OCI-LY7 (cell line): ENCODE measurements around the gene PPP1R14B. TPM values are rescaled to one million over a fixed set of nuclear protein-coding genes. Genes with fewer than 3 reads are reported as not detected.

Source experiments
- BruUV-seq: library from RNA; stranded (reverse); fragments of 400-500 nt; replicated peaks from 2 replicates; lab custom pipeline; 2021; lab: Mats Ljungman, UMichigan
- CTCF ChIA-PET: fragments of 300-600 bp; sonication (Branson Sonifier 250); formaldehyde crosslinking; loops from one replicate; lab custom pipeline; 2022; ENCODE audit warnings: antibody characterized with exemption; ENCODE audit not compliant: unreplicated experiment; lab: Charles Lee
- POLR2A ChIA-PET: fragments of 300-600 bp; sonication (Branson Sonifier 250); formaldehyde crosslinking; loops from one replicate; lab custom pipeline; 2022; ENCODE audit warnings: antibody characterized with exemption; lab: Charles Lee
- DNase-seq: peaks from one replicate; pipeline ENCODE4 v3.0.0-alpha.2; 2015; ENCODE audit warnings: low spot score
- H2AFZ ChIP-seq: fragments of 200-600 bp; sonication (generic), shearing (Covaris generic); 2 replicates; pipeline ENCODE4 v1.6.1; 2014; ENCODE audit warnings: mild to moderate bottlenecking, antibody characterized with exemption, low read length, moderate library complexity
- H3K27ac ChIP-seq: fragments of 200-600 bp; sonication (generic); 2 replicates; pipeline ENCODE4 v1.5.1; 2014; ENCODE audit warnings: mixed run types, low read depth, mild to moderate bottlenecking, moderate library complexity, low read length, inconsistent platforms; ENCODE audit not compliant: poor library complexity, severe bottlenecking
- H3K36me3 ChIP-seq: fragments of 200-600 bp; sonication (generic); 2 replicates; pipeline ENCODE4 v1.6.1; 2014; ENCODE audit warnings: mild to moderate bottlenecking, antibody characterized with exemption, low read length, moderate library complexity, mixed read lengths; ENCODE audit not compliant: insufficient read depth
- H3K4me1 ChIP-seq: fragments of 200-600 bp; sonication (generic); 2 replicates; pipeline ENCODE4 v1.5.1; 2014; ENCODE audit warnings: mild to moderate bottlenecking, low read length; ENCODE audit not compliant: insufficient read depth, poor library complexity, severe bottlenecking
- H3K4me2 ChIP-seq: fragments of 200-600 bp; sonication (generic); 2 replicates; pipeline ENCODE4 v1.6.1; 2014; ENCODE audit warnings: mild to moderate bottlenecking, low read length
- H3K4me3 ChIP-seq: fragments of 200-600 bp; sonication (generic); 2 replicates; pipeline ENCODE4 v1.5.1; 2014; ENCODE audit warnings: mild to moderate bottlenecking, low read depth, low read length; ENCODE audit not compliant: poor library complexity, severe bottlenecking
- H3K79me2 ChIP-seq: fragments of 200-600 bp; sonication (generic); 2 replicates; pipeline ENCODE4 v1.6.1; 2016; ENCODE audit warnings: low read depth, mild to moderate bottlenecking, low read length, moderate library complexity, mixed read lengths; ENCODE audit not compliant: insufficient read depth
- H3K9me2 ChIP-seq: fragments of 200-600 bp; sonication (generic); 2 replicates; pipeline ENCODE4 v1.6.1; 2016; ENCODE audit warnings: mild to moderate bottlenecking, low read length, mixed read lengths; ENCODE audit not compliant: insufficient read depth
- H3K9me3 ChIP-seq: fragments of 200-600 bp; sonication (generic); 2 replicates; pipeline ENCODE4 v1.6.1; 2014; ENCODE audit warnings: mild to moderate bottlenecking, mixed run types, low read length, mixed read lengths
- H4K20me1 ChIP-seq: fragments of 200-600 bp; sonication (generic); 2 replicates; pipeline ENCODE4 v1.6.1; 2014; ENCODE audit warnings: mild to moderate bottlenecking, antibody characterized with exemption, low read length, moderate library complexity, mixed read lengths; ENCODE audit not compliant: insufficient read depth
- EZH2phosphoT487 ChIP-seq: fragments of 200-600 bp; sonication (generic); IDR thresholded peaks from 2 replicates; pipeline ENCODE4 v1.6.1; 2018; ENCODE audit warnings: low read depth, borderline replicate concordance, mild to moderate bottlenecking, mixed run types, antibody characterized with exemption, low read length, moderate library complexity, mixed read lengths
- intact Hi-C: fragments of 100-400 bp; cut with micrococcal nuclease; formaldehyde crosslinking; loops from one replicate; pipeline ENCODE4 v1.10.0; 2022; ENCODE audit not compliant: unreplicated experiment
- total RNA-seq, 2 experiments: library from RNA; depleted of rRNA in 1 of 2; stranded (reverse); fragments of >200 nt in 1 of 2; shearing (Covaris generic) in 1 of 2; gene quantifications; 2 replicates each; pipeline ENCODE4 v1.2.3, GENCODE V29; 2014 to 2022
- TF ChIP-seq, protein P1 (sequence below): fragments of 200-600 bp; sonication (generic); conservative IDR thresholded peaks from 2 replicates; pipeline ENCODE4 v1.5.1; 2014; ENCODE audit warnings: mild to moderate bottlenecking, antibody characterized with exemption, low read length, moderate library complexity, mixed read lengths

Gene PPP1R14B
- total RNA-seq, 2 experiments from 2014 or later: 198 to 223 TPM

DNA sequence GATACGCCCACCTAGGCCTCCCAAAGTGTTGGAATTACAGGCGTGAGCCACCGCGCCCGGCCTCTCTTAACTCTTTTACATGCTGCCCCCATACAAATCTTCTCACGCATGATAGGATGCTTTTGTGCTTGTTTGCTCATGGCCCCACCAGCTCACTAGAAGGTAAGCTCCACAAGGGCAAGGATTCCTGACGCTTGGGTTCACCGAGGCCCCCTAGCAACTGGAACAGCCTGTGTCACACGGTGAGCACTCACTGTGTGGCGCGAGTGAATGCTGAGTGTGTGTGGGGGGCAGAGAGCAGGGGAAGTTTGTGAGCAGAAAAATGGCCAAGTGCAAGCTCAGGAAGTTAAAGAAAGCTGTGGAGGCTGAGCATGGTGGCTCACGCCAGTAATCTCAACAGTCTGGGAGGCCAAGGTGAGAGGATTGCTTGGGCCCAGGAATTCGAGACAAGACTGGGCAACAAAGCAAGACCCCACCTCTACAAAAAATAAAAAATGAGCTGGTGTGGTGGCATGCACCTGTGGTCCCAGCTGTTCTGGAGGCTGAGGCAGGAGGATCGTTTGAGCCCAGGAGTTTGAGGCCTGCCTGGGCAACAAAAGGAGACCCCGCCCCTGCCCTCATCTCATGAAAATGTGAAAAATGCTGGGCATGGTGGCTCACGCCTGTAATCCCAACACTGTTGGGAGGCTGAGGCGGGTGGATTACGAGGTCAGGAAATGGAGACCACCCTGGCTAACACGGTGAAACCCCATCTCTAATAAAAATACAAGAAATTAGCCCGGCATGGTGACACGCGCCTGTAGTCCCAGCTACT lies 35.4 kb upstream of the PPP1R14B start:
- H3K4me1 ChIP-seq: peaks cover 14% of the 10 kb centered on the region
- H3K4me2 ChIP-seq: no peak overlapping the region
- BruUV-seq: no TSS peak
- no peak overlapping the region for H2AFZ ChIP-seq
- H4K20me1 ChIP-seq: no peaks in the 10 kb centered on the region
- intact Hi-C loops: no loop called here
- TF ChIP-seq EZH2phosphoT487: no peak
- TF ChIP-seq, protein P1, sequence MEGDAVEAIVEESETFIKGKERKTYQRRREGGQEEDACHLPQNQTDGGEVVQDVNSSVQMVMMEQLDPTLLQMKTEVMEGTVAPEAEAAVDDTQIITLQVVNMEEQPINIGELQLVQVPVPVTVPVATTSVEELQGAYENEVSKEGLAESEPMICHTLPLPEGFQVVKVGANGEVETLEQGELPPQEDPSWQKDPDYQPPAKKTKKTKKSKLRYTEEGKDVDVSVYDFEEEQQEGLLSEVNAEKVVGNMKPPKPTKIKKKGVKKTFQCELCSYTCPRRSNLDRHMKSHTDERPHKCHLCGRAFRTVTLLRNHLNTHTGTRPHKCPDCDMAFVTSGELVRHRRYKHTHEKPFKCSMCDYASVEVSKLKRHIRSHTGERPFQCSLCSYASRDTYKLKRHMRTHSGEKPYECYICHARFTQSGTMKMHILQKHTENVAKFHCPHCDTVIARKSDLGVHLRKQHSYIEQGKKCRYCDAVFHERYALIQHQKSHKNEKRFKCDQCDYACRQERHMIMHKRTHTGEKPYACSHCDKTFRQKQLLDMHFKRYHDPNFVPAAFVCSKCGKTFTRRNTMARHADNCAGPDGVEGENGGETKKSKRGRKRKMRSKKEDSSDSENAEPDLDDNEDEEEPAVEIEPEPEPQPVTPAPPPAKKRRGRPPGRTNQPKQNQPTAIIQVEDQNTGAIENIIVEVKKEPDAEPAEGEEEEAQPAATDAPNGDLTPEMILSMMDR: no peak
- DNase-seq: no peak
- no peak overlapping the region for H3K27ac ChIP-seq
- no peaks in the 10 kb centered on the region for H3K9me3 ChIP-seq
- H3K4me3 ChIP-seq: no peak overlapping the region
- ChIA-PET POLR2A (interaction anchor here (2.6 kb wide), 1 partner anchor 75 kb away, joined by 8 read pairs; the partner anchor contains the start of gene FERMT3), CTCF (interaction anchor here (1.3 kb wide), 1 partner anchor 11 kb away, joined by 3 read pairs; no protein-coding TSS in a partner anchor)
- H3K79me2 ChIP-seq: no peaks in the 10 kb centered on the region
- H3K9me2 ChIP-seq: no peaks in the 10 kb centered on the region
- peaks cover 6% of the 10 kb centered on the region for H3K36me3 ChIP-seq

DNA sequence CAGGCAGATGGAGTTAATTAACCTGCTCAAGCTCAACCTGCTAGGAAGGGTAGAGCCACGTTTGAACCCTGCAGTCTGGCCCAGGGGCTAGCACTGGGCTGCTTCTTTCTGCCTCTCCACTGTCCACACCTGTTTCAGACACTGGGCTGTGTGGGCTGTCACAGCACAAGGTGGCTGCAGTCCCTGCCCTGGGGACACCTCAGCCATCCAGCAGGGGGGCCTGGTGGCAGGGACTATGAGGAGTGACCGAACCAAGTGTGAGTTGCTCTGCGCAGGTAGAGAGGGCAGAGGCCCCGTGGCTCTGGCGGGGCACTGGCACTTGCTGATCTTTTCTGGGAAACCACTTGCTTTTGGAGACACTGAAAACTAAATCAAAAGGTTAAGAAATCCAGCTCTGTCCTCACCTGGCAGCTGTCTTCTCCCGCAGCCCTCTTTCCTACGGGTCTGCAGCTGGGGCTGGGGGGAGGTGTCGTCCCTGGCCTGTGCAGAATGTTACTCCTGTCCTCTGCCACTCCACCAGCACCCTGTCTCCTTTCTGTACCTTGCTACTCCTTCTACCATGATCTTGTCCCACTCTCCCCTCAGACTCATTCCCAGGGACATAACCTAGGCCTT lies 31.9 kb upstream of the PPP1R14B start:
- Histone ChIP-seq H3K4me2 (no peak overlapping the region), H3K9me2 (no peaks in the 10 kb centered on the region), H3K79me2 (no peaks in the 10 kb centered on the region), H3K9me3 (no peaks in the 10 kb centered on the region), H3K27ac (no peak overlapping the region), H4K20me1 (no peaks in the 10 kb centered on the region), H3K36me3 (peaks cover 18% of the 10 kb centered on the region), H3K4me3 (no peak overlapping the region), H3K4me1 (no peaks in the 10 kb centered on the region), H2AFZ (no peak overlapping the region)
- BruUV-seq: no TSS peak
- CTCF ChIA-PET: no interaction called here
- TF ChIP-seq, protein P1: no peak
- TF ChIP-seq EZH2phosphoT487: no peak
- intact Hi-C loops: no loop called here
- POLR2A ChIA-PET: no interaction called here
- no peak for DNase-seq
